Lung (tissue), 12 donors: Measurements from ENCODE around the gene ASTL. TPM values are rescaled to one million over a fixed set of nuclear protein-coding genes. Genes with fewer than 3 reads are reported as not detected.
A peak's percentile ranks its signal among the peaks of the same experiment; 100 is the strongest.

Experiments used
- ATAC-seq: fragments of 200-7000 bp; cut with Tn5 transposase; one replicate; pipeline ENCODE4 v1.9.1; 2020; ENCODE audit warnings: moderate number of reproducible peaks; ENCODE audit not compliant: insufficient read depth, low FRiP score
- DNase-seq, 3 donors: peaks; one replicate each; pipeline ENCODE4 v3.0.0-alpha.2; 2013 to 2017
- H3K27ac ChIP-seq, 2 donors: one replicate each; pipeline ENCODE4 v1.5.1; 2013; ENCODE audit warnings: mild to moderate bottlenecking in 2 of 2, moderate library complexity in 2 of 2, control low read depth in 1 of 2, inconsistent platforms in 1 of 2, low read depth in 1 of 2, low read length in 1 of 2
- H3K27me3 ChIP-seq, 3 donors: one replicate each; pipeline ENCODE4 v1.5.1; 2013; ENCODE audit warnings: low read length in 2 of 3; ENCODE audit not compliant: control insufficient read depth in 3 of 3, insufficient read depth in 3 of 3
- H3K36me3 ChIP-seq, 4 donors: one replicate each; pipeline ENCODE4 v1.5.1; 2013; ENCODE audit warnings: low read length in 4 of 4, mild to moderate bottlenecking in 1 of 4, moderate library complexity in 1 of 4; ENCODE audit not compliant: control insufficient read depth in 4 of 4, insufficient read depth in 4 of 4
- H3K4me1 ChIP-seq, 5 donors: one replicate each; pipeline ENCODE4 v1.5.1; 2013; ENCODE audit warnings: low read length in 5 of 5, mild to moderate bottlenecking in 2 of 5, moderate library complexity in 1 of 5; ENCODE audit not compliant: control insufficient read depth in 5 of 5, insufficient read depth in 5 of 5
- H3K4me3 ChIP-seq: one replicate; pipeline ENCODE4 v1.5.1; 2013; ENCODE audit warnings: mild to moderate bottlenecking, control low read depth, moderate library complexity
- H3K9ac ChIP-seq, 2 donors: one replicate each; pipeline ENCODE4 v1.5.1; 2013; ENCODE audit warnings: low read length in 2 of 2, control low read depth in 1 of 2; ENCODE audit not compliant: insufficient read depth in 1 of 2
- H3K9me3 ChIP-seq, 4 donors: one replicate each; pipeline ENCODE4 v1.5.1; 2013; ENCODE audit warnings: low read length in 3 of 4, mild to moderate bottlenecking in 1 of 4, moderate library complexity in 1 of 4; ENCODE audit not compliant: control insufficient read depth in 4 of 4, insufficient read depth in 3 of 4
- CTCF ChIP-seq: IDR thresholded peaks from 2 replicates; pipeline ENCODE4 v1.5.1; 2012; ENCODE audit warnings: mild to moderate bottlenecking; ENCODE audit errors: control extremely low read depth, extremely low read depth
- WGBS, 2 donors: extraction: QIAGEN DNeasy Blood & Tissue Kit; methylation state at CpG; one replicate each; pipeline ENCODE4 v1.1.7; 2013; 5-methylcytosine and 5-hydroxymethylcytosine counted together
- polyA plus RNA-seq, 2 donors: library from polyadenylated mRNA; stranded (reverse); fragments of 200-250 nt; gene quantifications; one replicate each; pipeline ENCODE4 v1.2.1, GENCODE V29; 2013
- total RNA-seq, 2 donors: library from RNA; depleted of rRNA in 1 of 2; stranded (reverse); fragments of >200 nt in 1 of 2; gene quantifications; one replicate each; pipeline ENCODE4 v1.2.1, GENCODE V29; 2014 to 2021
- donor health status: control.
- donor health status: control.
- donor health status: Bipolar disorder and iron deficiency.
- donor health status: healthy.
- donor health status: DM: yes; HTN: yes; CAD: no.

The ASTL gene
- total and polyA plus RNA-seq, 4 donors = 0.14 to 0.34 TPM; not detected in 2

GRCh38 chr2:96148410-96149217 lies 10.3 kb upstream of the ASTL start:
- Histone ChIP-seq H3K27ac (no peak overlapping the region), H3K4me1 (peaks cover 0 to 37% (median 15%) of the 10 kb centered on the region in 5 donors), H3K9me3 (no peaks in the 10 kb centered on the region), H3K27me3 (no peaks in the 10 kb centered on the region), H3K4me3 (no peak overlapping the region), H3K9ac (no peak overlapping the region), H3K36me3 (no peaks in the 10 kb centered on the region)
- 34 to 41% methylated on average over 29 of the region's 29 CpGs for WGBS, 2 donors
- TF ChIP-seq CTCF = no peak
- DNase-seq (peak; percentile 78 to 86 (median 85)), ATAC-seq (peak; percentile 15)

GRCh38 chr2:96147593-96148201 lies 9.4 kb upstream of the ASTL start:
- H3K4me3 ChIP-seq = no peak overlapping the region
- H3K9me3 ChIP-seq = no peaks in the 10 kb centered on the region
- H3K27me3 ChIP-seq = no peaks in the 10 kb centered on the region
- no peak for ATAC-seq
- no peak overlapping the region for H3K27ac ChIP-seq
- 86 to 87% methylated on average over 9 of the region's 9 CpGs for WGBS, 2 donors
- no peaks in the 10 kb centered on the region for H3K36me3 ChIP-seq
- no peak for TF ChIP-seq CTCF
- peaks cover 0 to 37% (median 15%) of the 10 kb centered on the region in 5 donors for H3K4me1 ChIP-seq
- no peak for DNase-seq
- no peak overlapping the region for H3K9ac ChIP-seq

GRCh38 chr2:96146881-96147592 lies 8.7 kb upstream of the ASTL start:
- ATAC-seq (no peak), DNase-seq (peak in 1 of 3 donors; percentile 19)
- no peak overlapping the region for H3K9ac ChIP-seq
- WGBS, 2 donors = 84 to 89% methylated on average over 9 of the region's 9 CpGs
- H3K27ac ChIP-seq = peak overlapping the region in 1 of 2 donors; percentile 18
- H3K9me3 ChIP-seq = no peaks in the 10 kb centered on the region
- peaks cover 0 to 37% (median 15%) of the 10 kb centered on the region in 5 donors for H3K4me1 ChIP-seq
- H3K4me3 ChIP-seq = no peak overlapping the region
- no peaks in the 10 kb centered on the region for H3K27me3 ChIP-seq
- no peak for TF ChIP-seq CTCF
- H3K36me3 ChIP-seq = no peaks in the 10 kb centered on the region
